Measurements from ENCODE around the gene NRP2. TPM values are rescaled to one million over a fixed set of nuclear protein-coding genes. Genes with fewer than 3 reads are reported as not detected.

Gene NRP2
- total and polyA plus RNA-seq, 2 of the 13 experiments (the other 11 are each of a cell fraction or from before 2014, with no cell fraction given): 0.65 to 1.4 TPM

DNA sequence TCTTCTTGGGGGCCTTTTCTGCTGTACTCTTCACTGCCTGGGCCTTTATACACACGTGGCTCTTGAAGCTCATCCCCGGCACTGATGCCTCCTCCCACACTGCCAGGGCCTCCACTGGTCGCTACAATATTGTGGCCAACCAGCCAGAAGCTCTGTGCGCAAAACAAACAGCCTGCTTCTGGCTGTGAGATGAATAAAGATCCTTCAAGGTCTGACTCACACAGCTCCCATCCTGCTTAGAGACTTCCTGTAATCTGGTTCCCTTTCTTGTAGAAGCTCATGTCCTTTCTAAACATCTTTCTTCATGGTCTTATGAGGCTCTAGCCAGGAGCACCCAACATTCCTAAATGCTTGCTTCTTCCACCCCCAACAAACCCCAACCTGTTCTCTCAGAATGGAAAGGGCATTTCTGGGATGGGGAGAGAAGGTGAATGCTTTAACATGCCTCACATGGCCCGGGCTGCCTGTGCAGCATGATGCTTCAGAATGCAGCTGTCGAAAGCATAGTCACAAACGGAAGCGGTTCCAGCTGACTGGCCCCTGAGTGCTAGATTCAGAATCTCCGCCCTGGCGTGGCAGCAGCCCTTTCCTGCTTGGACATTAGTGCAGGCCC, 24.6 kb downstream of the NRP2 start:
- no peak overlapping the region for H2AFZ ChIP-seq (ENCODE audit: low read length)
- no peaks in the 10 kb centered on the region for H3K9me3 ChIP-seq (ENCODE audit: low read length)
- 41% methylated on average over 10 of the region's 10 CpGs for WGBS (ENCODE audit: low lambda C conversion rate)
- peaks cover 0 to 5% of the 10 kb centered on the region in 2 experiments; a peak in 2 of 5 replicates for H3K27me3 ChIP-seq (ENCODE audit: control insufficient read depth in 1 of 2, insufficient read depth in 2 of 2, low read length in 2 of 2)
- BruUV-seq (replicated peaks): no TSS peak
- H3K9ac ChIP-seq (ENCODE audit: insufficient read depth, low read depth, low read length): no peak overlapping the region
- ChIA-PET CTCF (ENCODE audit: low intra/inter-chr PET ratio, low total read pairs) (no interaction called here), POLR2A (no interaction called here)
- no peak overlapping the region for H3K4me3 ChIP-seq (replicated peaks in 1 of 3; ENCODE audit: insufficient read depth in 1 of 3, low read depth in 2 of 3, low read length in 3 of 3)
- DNase-seq (ENCODE audit: low spot score): no peak
- no peak overlapping the region for H3K4me2 ChIP-seq (ENCODE audit: low read depth, low read length)
- no peak overlapping the region for H3K27ac ChIP-seq (ENCODE audit: extremely low read length, insufficient read depth, low read length)
- peaks cover 32% of the 10 kb centered on the region for H3K4me1 ChIP-seq (ENCODE audit: insufficient read depth, low read length)
- intact Hi-C loops (cut with micrococcal nuclease; ENCODE audit: unreplicated experiment): no loop called here
- FAIRE-seq: no peak
- in situ Hi-C loops (cut with HindIII; ENCODE audit: extremely low pct_ligation_motif_present, low pct_unique_long_range_greater_than_20kb): no loop called here
- no peak for TF ChIP-seq SALL2 (CRISPR knock-in tag; IDR thresholded peaks at IDR 0.05)
- no peak for TF ChIP-seq ASH2L (IDR thresholded peaks at IDR 0.05; ENCODE audit: insufficient read length, low read depth, low read length)
- no peak for TF ChIP-seq ZNF382 (CRISPR knock-in tag; IDR thresholded peaks at IDR 0.05; ENCODE audit: borderline replicate concordance)
- no peak for TF ChIP-seq MXD1 (CRISPR knock-in tag; IDR thresholded peaks at IDR 0.05)
- no peak for TF ChIP-seq CEBPB (IDR thresholded peaks at IDR 0.05; ENCODE audit: borderline replicate concordance, low read depth, low read length)
- no peak for TF ChIP-seq SMYD3 (CRISPR knock-in tag; IDR thresholded peaks at IDR 0.05)
- TF ChIP-seq CEBPG (CRISPR knock-in tag; IDR thresholded peaks at IDR 0.05): no peak
- TF ChIP-seq, protein P1, sequence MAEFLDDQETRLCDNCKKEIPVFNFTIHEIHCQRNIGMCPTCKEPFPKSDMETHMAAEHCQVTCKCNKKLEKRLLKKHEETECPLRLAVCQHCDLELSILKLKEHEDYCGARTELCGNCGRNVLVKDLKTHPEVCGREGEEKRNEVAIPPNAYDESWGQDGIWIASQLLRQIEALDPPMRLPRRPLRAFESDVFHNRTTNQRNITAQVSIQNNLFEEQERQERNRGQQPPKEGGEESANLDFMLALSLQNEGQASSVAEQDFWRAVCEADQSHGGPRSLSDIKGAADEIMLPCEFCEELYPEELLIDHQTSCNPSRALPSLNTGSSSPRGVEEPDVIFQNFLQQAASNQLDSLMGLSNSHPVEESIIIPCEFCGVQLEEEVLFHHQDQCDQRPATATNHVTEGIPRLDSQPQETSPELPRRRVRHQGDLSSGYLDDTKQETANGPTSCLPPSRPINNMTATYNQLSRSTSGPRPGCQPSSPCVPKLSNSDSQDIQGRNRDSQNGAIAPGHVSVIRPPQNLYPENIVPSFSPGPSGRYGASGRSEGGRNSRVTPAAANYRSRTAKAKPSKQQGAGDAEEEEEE (CRISPR knock-in tag; IDR thresholded peaks at IDR 0.05; ENCODE audit: borderline replicate concordance): no peak
- TF ChIP-seq, protein P2, sequence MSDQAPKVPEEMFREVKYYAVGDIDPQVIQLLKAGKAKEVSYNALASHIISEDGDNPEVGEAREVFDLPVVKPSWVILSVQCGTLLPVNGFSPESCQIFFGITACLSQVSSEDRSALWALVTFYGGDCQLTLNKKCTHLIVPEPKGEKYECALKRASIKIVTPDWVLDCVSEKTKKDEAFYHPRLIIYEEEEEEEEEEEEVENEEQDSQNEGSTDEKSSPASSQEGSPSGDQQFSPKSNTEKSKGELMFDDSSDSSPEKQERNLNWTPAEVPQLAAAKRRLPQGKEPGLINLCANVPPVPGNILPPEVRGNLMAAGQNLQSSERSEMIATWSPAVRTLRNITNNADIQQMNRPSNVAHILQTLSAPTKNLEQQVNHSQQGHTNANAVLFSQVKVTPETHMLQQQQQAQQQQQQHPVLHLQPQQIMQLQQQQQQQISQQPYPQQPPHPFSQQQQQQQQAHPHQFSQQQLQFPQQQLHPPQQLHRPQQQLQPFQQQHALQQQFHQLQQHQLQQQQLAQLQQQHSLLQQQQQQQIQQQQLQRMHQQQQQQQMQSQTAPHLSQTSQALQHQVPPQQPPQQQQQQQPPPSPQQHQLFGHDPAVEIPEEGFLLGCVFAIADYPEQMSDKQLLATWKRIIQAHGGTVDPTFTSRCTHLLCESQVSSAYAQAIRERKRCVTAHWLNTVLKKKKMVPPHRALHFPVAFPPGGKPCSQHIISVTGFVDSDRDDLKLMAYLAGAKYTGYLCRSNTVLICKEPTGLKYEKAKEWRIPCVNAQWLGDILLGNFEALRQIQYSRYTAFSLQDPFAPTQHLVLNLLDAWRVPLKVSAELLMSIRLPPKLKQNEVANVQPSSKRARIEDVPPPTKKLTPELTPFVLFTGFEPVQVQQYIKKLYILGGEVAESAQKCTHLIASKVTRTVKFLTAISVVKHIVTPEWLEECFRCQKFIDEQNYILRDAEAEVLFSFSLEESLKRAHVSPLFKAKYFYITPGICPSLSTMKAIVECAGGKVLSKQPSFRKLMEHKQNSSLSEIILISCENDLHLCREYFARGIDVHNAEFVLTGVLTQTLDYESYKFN (CRISPR knock-in tag; conservative IDR thresholded peaks at IDR 0.05): no peak
- TF ChIP-seq NFYC (CRISPR knock-in tag; IDR thresholded peaks at IDR 0.05): no peak
- no peak for TF ChIP-seq TRIM24 (CRISPR knock-in tag; IDR thresholded peaks at IDR 0.05)
- no peak for TF ChIP-seq TEAD3 (CRISPR knock-in tag; optimal IDR thresholded peaks at IDR 0.05; ENCODE audit: borderline replicate concordance)
- TF ChIP-seq TCF12 (IDR thresholded peaks at IDR 0.05): no peak
- no peak for TF ChIP-seq TCF12 (CRISPR knock-in tag; IDR thresholded peaks at IDR 0.05)
- no peak for ATAC-seq
- H3K36me3 ChIP-seq (replicated peaks in 1 of 2; ENCODE audit: control insufficient read depth in 1 of 2, insufficient read depth in 2 of 2, low read length in 2 of 2): no peaks in the 10 kb centered on the region
- no peaks in the 10 kb centered on the region for H3K79me2 ChIP-seq (ENCODE audit: insufficient read depth, low read length)
- no peaks in the 10 kb centered on the region for H4K20me1 ChIP-seq (ENCODE audit: insufficient read depth, low read length)
